ENCODE data around the gene TULP1.

TULP1 gene

DNA sequence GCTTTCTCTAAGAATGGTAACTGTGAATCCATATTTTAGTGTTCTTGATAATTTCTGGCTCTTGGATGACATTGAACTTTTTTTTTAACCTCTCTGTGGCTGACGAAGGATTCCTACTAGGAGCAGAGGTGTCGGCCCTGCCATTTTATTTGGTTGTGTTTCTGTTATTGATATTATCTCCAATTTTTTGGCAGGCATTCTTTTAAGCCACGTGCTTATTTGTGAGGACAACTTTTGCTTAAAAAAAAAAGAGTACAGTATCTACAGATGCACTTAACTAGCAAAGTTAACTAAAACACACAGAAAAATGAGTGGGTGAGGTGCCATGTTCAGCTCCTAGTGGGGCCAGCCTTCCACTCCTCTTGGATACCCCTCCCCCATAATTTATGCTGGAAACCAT lies 59.5 kb downstream of the TULP1 start:
- TF ChIP-seq, protein P1, sequence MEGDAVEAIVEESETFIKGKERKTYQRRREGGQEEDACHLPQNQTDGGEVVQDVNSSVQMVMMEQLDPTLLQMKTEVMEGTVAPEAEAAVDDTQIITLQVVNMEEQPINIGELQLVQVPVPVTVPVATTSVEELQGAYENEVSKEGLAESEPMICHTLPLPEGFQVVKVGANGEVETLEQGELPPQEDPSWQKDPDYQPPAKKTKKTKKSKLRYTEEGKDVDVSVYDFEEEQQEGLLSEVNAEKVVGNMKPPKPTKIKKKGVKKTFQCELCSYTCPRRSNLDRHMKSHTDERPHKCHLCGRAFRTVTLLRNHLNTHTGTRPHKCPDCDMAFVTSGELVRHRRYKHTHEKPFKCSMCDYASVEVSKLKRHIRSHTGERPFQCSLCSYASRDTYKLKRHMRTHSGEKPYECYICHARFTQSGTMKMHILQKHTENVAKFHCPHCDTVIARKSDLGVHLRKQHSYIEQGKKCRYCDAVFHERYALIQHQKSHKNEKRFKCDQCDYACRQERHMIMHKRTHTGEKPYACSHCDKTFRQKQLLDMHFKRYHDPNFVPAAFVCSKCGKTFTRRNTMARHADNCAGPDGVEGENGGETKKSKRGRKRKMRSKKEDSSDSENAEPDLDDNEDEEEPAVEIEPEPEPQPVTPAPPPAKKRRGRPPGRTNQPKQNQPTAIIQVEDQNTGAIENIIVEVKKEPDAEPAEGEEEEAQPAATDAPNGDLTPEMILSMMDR (IDR thresholded peaks at IDR 0.05; ENCODE audit: borderline replicate concordance, extremely low read depth, low read length, poor library complexity, severe bottlenecking) = no peak
- no peak for TF ChIP-seq EZH2 (IDR thresholded peaks at IDR 0.05; ENCODE audit: borderline replicate concordance, low read depth, low read length, severe bottlenecking)
- Histone ChIP-seq H3K79me2 (ENCODE audit: insufficient read depth, low read length) (no peaks in the 10 kb centered on the region), H3K4me2 (ENCODE audit: insufficient read depth, low read length) (peak overlapping the region; percentile 80), H3K4me1 (ENCODE audit: insufficient read depth, low read length) (peaks cover 24% of the 10 kb centered on the region), H3K27ac (ENCODE audit: low read length) (no peak overlapping the region), H3K9ac (ENCODE audit: low read depth, low read length) (peak overlapping the region; percentile 58), H3K27me3 (ENCODE audit: insufficient read depth, low read length, poor library complexity) (no peaks in the 10 kb centered on the region), H4K20me1 (ENCODE audit: insufficient read depth, low read length) (peaks cover 11% of the 10 kb centered on the region; the same call in 1 of the 2 replicates), H3K9me3 (ENCODE audit: insufficient read depth, low read length, severe bottlenecking) (no peaks in the 10 kb centered on the region), H2AFZ (ENCODE audit: low read depth, low read length) (peak overlapping the region; percentile 77), H3K36me3 (ENCODE audit: insufficient read depth, low read length) (peaks cover 24% of the 10 kb centered on the region), H3K4me3 (ENCODE audit: low read depth in 1 of 2, low read length in 2 of 2) (peak overlapping the region; percentile 43 to 59; a peak in 3 of 4 replicates)
- ATAC-seq (ENCODE audit: insufficient read depth, low read depth) (no peak), DNase-seq (no peak)

DNA sequence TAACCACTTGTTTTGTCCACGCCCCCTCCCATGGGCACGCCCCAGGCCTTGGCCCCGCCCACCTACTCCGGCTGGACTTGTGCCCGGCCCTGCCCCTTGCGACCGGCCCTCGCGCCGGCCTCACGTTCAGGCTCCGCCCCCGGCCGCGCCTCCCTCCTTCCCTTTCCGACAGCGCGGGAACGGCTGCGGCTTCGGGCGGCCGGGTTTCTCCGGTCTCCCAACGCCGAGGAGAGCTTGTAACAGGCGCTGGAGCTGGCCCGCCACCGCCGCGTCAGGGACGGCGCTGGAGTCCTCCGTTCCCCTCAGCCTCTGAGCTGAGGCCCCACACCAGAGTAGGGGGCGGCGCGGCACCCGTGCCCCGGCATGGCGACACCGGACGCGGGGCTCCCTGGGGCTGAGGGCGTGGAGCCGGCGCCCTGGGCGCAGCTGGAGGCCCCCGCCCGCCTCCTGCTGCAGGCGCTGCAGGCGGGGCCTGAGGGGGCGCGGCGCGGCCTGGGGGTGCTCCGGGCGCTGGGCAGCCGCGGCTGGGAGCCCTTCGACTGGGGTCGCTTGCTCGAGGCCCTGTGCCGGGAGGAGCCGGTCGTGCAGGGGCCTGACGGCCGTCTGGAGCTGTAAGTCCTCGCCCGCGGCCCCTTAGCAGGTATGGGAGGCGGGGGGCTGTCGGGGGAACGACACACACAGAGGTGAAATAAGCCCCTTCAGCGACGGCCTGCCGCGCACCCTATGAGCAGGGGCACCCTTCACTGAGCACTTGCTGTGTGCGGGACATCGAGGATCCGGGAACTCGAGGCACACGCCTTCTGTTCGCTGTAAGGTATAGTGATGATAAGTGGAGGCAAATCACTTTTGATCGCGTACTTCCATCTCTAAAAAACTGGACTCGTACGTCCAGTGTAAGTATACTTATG lies 60.3 kb downstream of the TULP1 start, which contains the start of gene FANCE:
Gene FANCE (plus strand): TSS at position 156 of the 908 bp plus-strand sequence. CDS start 208 bp downstream, at position 364.
- ATAC-seq (ENCODE audit: insufficient read depth, low read depth) (peak; percentile 82), DNase-seq (peak; percentile 88)
- Histone ChIP-seq H3K79me2 (ENCODE audit: insufficient read depth, low read length) (no peaks in the 10 kb centered on the region), H3K27ac (ENCODE audit: low read length) (peak within 1 kb of the TSS; percentile 63), H2AFZ (ENCODE audit: low read depth, low read length) (peak within 1 kb of the TSS; percentile 77), H3K27me3 (ENCODE audit: insufficient read depth, low read length, poor library complexity) (no peaks in the 10 kb centered on the region), H3K4me2 (ENCODE audit: insufficient read depth, low read length) (peak within 1 kb of the TSS; percentile 80), H3K36me3 (ENCODE audit: insufficient read depth, low read length) (peaks cover 16% of the 10 kb centered on the region), H3K4me3 (ENCODE audit: low read depth in 1 of 2, low read length in 2 of 2) (peak within 1 kb of the TSS; percentile 43 to 59; a peak in 3 of 4 replicates), H3K9me3 (ENCODE audit: insufficient read depth, low read length, severe bottlenecking) (no peaks in the 10 kb centered on the region), H4K20me1 (ENCODE audit: insufficient read depth, low read length) (peaks cover 8% of the 10 kb centered on the region; the same call in 1 of the 2 replicates), H3K9ac (ENCODE audit: low read depth, low read length) (peak within 1 kb of the TSS; percentile 58), H3K4me1 (ENCODE audit: insufficient read depth, low read length) (peaks cover 24% of the 10 kb centered on the region)
- TF ChIP-seq EZH2 (IDR thresholded peaks at IDR 0.05; ENCODE audit: borderline replicate concordance, low read depth, low read length, severe bottlenecking) = no peak
- TF ChIP-seq, protein P1 (IDR thresholded peaks at IDR 0.05; ENCODE audit: borderline replicate concordance, extremely low read depth, low read length, poor library complexity, severe bottlenecking) = no peak

DNA sequence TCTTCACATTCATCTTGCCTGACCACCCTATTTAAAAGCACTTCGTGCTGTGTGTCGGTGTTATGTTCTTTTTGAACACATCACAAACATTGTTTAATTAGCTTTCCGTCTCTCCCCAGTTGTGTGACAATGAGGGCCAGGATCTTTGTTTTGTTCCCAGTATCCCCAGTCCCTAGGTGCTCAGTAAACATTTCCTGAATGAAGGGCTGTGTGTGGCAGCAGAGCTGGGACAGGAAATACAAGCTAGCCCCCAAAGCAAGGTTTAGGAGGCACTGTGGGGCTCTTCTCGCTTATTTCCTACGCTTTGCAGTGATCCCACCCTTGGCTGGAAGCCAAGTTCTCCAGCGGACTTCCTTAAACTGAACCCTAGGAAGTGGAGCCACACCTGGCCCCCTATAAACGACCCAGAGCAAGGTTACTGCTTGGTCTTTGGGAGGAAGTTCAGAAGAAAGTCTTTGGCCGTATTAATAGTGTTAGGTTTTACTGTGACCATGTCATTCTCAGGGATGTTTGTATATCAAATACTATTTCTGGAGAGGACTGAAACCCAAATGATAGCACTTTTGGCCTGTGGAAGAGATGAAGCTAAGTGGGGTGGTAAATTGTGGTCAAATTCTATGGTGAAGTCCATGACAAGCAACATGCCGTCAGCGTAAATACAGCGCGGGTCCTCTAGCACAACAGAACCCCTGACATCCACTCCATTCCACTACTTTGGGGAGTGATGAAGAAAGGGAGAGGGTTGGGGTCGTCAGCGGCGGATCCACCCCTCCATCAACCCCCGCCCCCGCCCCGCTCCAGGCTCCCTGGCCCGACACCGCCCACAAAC lies 61.1 kb downstream of the TULP1 start:
- Histone ChIP-seq H2AFZ (ENCODE audit: low read depth, low read length) (peak overlapping the region; percentile 77), H3K79me2 (ENCODE audit: insufficient read depth, low read length) (no peaks in the 10 kb centered on the region), H3K9ac (ENCODE audit: low read depth, low read length) (peak overlapping the region; percentile 58; the same call in 1 of the 2 replicates), H3K27ac (ENCODE audit: low read length) (peak overlapping the region; percentile 63; the same call in 1 of the 2 replicates), H3K9me3 (ENCODE audit: insufficient read depth, low read length, severe bottlenecking) (no peaks in the 10 kb centered on the region), H3K27me3 (ENCODE audit: insufficient read depth, low read length, poor library complexity) (no peaks in the 10 kb centered on the region), H3K4me3 (ENCODE audit: low read depth in 1 of 2, low read length in 2 of 2) (peak overlapping the region; percentile 43 to 59; a peak in 3 of 4 replicates), H3K36me3 (ENCODE audit: insufficient read depth, low read length) (peaks cover 10% of the 10 kb centered on the region), H3K4me2 (ENCODE audit: insufficient read depth, low read length) (peak overlapping the region; percentile 80), H4K20me1 (ENCODE audit: insufficient read depth, low read length) (0 out of 2 replicates have a peak, but pooled peaks cover 4% of the 10 kb centered on the region), H3K4me1 (ENCODE audit: insufficient read depth, low read length) (peaks cover 24% of the 10 kb centered on the region)
- ATAC-seq (ENCODE audit: insufficient read depth, low read depth) (no peak), DNase-seq (no peak)
- TF ChIP-seq, protein P1 (IDR thresholded peaks at IDR 0.05; ENCODE audit: borderline replicate concordance, extremely low read depth, low read length, poor library complexity, severe bottlenecking) = no peak
- TF ChIP-seq EZH2 (IDR thresholded peaks at IDR 0.05; ENCODE audit: borderline replicate concordance, low read depth, low read length, severe bottlenecking) = no peak

All from DND-41 (cell line).